Esophagus squamous epithelium (tissue), 5 donors: Measurements from ENCODE around the gene CNTD1. TPM values are rescaled to one million over a fixed set of nuclear protein-coding genes. Genes with fewer than 3 reads are reported as not detected.
"Not testable (repeated sequence)": the region's sequence is repeated elsewhere in the genome, so short reads cannot be mapped to it uniquely, and the experiment has no call there.

Source experiments
- DNase-seq: peaks from one replicate; lab custom pipeline; 2025; lab: John Stamatoyannopoulos, UW
- H3K27ac ChIP-seq, 4 donors: fragments of 200-600 bp; sonication (generic); one replicate each; pipeline ENCODE4 v1.5.1; 2016 to 2019; ENCODE audit warnings: mild to moderate bottlenecking in 1 of 4
- H3K27me3 ChIP-seq, 4 donors: fragments of 200-600 bp; sonication (generic); 1 replicate in 3 of 4; 2 replicates in 1 of 4; pipeline versions ENCODE4 v1.5.1 to v1.6.0; 2017 to 2021; ENCODE audit warnings: antibody characterized with exemption in 1 of 4
- H3K36me3 ChIP-seq, 3 donors: fragments of 200-600 bp; sonication (generic); one replicate each; pipeline ENCODE4 v1.5.1; 2016 to 2019
- H3K4me1 ChIP-seq, 3 donors: fragments of 200-600 bp; sonication (generic); one replicate each; pipeline ENCODE4 v1.5.1; 2017 to 2019
- H3K4me3 ChIP-seq, 4 donors: fragments of 200-600 bp; sonication (generic); 1 replicate in 3 of 4; 2 replicates in 1 of 4; pipeline ENCODE4 v1.5.1; 2016 to 2019; ENCODE audit warnings: mild to moderate bottlenecking in 2 of 4, moderate library complexity in 1 of 4
- H3K9me3 ChIP-seq, 3 donors: fragments of 200-600 bp; sonication (generic); one replicate each; pipeline ENCODE4 v1.5.1; 2016 to 2019
- POLR2A ChIP-seq, 4 donors: fragments of 450-650 bp; IDR thresholded peaks; one replicate each; pipeline ENCODE4 v1.6.1; 2017; ENCODE audit warnings: antibody characterized with exemption in 4 of 4, mild to moderate bottlenecking in 4 of 4, moderate library complexity in 3 of 4
- WGBS, 2 donors: methylation state at CpG; one replicate each; pipeline ENCODE4 v1.1.5; 2018; 5-methylcytosine and 5-hydroxymethylcytosine counted together
- intact Hi-C: fragments of 100-400 bp; cut with DNase I; formaldehyde crosslinking; loops from one replicate; pipeline ENCODE4 v1.15.0; 2022
- small RNA-seq, 4 donors: library from RNA; depleted of rRNA; stranded (forward); fragments of <200 nt; gene quantifications; one replicate each; pipeline ENCODE3, GENCODE V24; 2016
- total RNA-seq, 4 donors: library from RNA; depleted of rRNA; stranded (reverse); fragments of >200 nt; gene quantifications; one replicate each; pipeline ENCODE4 v1.1.0, GENCODE V29; 2016
- TF ChIP-seq, protein P1 (sequence below), 6 experiments: fragments of 450-650 bp in 4 of 6; fragments of 200-600 bp in 2 of 6; sonication (generic) in 2 of 6; IDR thresholded peaks; one replicate each; pipeline ENCODE4 v1.5.1; 2016 to 2019; ENCODE audit warnings: antibody characterized with exemption in 6 of 6, mild to moderate bottlenecking in 4 of 6, moderate library complexity in 4 of 6
- donor health status: DM: yes; HTN: yes; CAD: no.

The CNTD1 gene
- total RNA-seq, 4 donors from 2014 or later, result not detected

DNA sequence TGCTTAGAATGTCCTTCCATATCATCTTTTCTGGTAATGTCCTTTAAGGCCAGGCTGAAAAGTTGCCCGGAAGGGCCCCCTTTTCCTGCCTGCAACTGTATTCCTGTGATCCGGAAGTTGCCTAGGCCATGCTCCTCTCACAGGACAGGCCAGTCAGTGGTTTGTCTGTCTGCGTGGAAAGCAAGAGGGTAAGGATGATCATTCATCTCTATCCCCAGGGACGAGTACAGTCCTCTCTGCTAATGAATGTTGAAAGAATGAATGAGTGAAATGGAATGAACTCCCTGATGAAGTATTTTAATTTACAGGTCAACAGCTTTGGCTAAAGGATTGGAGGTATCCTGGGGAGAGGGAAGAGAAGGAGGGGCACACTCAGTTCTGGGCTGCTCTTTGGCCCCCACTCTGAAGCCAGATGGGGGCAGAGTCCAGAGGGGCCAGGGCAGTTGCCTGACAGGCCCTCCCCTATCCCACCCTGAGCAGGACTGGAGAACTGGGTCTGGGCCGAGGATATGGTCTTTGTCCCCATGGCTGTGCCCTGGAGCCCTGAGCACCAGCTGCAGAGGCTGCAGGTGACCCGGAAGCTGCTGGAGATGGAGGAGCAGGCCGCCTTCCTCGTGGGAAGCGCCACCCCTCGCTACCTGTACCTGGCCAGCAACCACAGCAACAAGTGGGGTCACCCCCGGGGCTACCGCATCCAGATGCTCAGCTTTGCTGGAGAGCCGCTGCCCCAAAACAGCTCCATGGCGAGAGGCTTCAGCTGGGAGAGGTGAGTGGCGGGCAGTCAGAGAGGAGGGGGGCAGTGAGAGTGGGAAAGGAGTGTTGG is 55.5 kb downstream of the CNTD1 start:
- Histone ChIP-seq H3K27me3 (no peaks in the 10 kb centered on the region), H3K4me3 (peak overlapping the region; percentile 11 to 67 (median 44)), H3K4me1 (peaks cover 5 to 62% (median 10%) of the 10 kb centered on the region in 3 donors), H3K27ac (peak overlapping the region; percentile 15 to 90 (median 84)), H3K36me3 (no peaks in the 10 kb centered on the region), H3K9me3 (no peaks in the 10 kb centered on the region)
- intact Hi-C loops, result no loop called here
- DNase-seq, result no peak
- TF ChIP-seq, protein P1, sequence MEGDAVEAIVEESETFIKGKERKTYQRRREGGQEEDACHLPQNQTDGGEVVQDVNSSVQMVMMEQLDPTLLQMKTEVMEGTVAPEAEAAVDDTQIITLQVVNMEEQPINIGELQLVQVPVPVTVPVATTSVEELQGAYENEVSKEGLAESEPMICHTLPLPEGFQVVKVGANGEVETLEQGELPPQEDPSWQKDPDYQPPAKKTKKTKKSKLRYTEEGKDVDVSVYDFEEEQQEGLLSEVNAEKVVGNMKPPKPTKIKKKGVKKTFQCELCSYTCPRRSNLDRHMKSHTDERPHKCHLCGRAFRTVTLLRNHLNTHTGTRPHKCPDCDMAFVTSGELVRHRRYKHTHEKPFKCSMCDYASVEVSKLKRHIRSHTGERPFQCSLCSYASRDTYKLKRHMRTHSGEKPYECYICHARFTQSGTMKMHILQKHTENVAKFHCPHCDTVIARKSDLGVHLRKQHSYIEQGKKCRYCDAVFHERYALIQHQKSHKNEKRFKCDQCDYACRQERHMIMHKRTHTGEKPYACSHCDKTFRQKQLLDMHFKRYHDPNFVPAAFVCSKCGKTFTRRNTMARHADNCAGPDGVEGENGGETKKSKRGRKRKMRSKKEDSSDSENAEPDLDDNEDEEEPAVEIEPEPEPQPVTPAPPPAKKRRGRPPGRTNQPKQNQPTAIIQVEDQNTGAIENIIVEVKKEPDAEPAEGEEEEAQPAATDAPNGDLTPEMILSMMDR (IDR thresholded peaks at IDR 0.05), result no peak
- TF ChIP-seq POLR2A (IDR thresholded peaks at IDR 0.05), result no peak
- WGBS, 2 donors, result 63 to 70% methylated on average over 9 to 10 of the region's 15 CpGs

DNA sequence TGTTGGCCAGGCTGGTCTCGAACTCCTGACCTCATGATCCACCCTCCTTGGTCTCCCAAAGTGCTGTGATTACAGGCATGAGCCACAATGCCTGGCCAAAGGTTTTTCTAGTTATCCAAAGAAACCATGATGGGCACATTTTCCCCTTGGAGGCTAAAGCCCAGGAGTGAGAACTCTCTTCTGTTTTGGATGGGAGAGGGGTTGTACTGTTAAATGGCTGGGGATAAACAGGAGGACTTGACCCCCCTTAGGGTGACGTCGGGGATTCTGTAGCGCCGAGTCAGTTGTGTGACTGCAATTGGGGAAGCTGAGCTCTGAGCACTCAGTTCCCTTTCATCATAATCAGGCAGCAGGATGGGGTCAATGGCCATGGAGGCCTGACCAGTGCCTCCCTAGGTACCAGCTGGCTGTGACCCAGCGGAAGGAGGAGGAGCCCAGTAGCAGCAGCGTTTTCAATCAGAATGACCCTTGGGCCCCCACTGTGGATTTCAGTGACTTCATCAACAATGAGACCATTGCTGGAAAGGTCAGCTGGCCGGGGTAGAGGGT is 56.5 kb downstream of the CNTD1 start:
- peaks cover 5 to 53% (median 7%) of the 10 kb centered on the region in 3 donors for H3K4me1 ChIP-seq
- H3K36me3 ChIP-seq, result no peaks in the 10 kb centered on the region
- TF ChIP-seq POLR2A (IDR thresholded peaks at IDR 0.05), result no peak
- TF ChIP-seq, protein P1 (IDR thresholded peaks at IDR 0.05), result no peak
- WGBS, 2 donors, result 67 to 79% methylated on average over 3 to 6 of the region's 8 CpGs
- no peaks in the 10 kb centered on the region for H3K9me3 ChIP-seq
- no peak for DNase-seq
- H3K27ac ChIP-seq, result peak overlapping the region in 3 of 4 donors; percentile 61 to 86 (median 81)
- intact Hi-C loops, result no loop called here
- no peaks in the 10 kb centered on the region for H3K27me3 ChIP-seq
- peak overlapping the region in 3 of 4 donors; percentile 26 to 46 (median 42) for H3K4me3 ChIP-seq

DNA sequence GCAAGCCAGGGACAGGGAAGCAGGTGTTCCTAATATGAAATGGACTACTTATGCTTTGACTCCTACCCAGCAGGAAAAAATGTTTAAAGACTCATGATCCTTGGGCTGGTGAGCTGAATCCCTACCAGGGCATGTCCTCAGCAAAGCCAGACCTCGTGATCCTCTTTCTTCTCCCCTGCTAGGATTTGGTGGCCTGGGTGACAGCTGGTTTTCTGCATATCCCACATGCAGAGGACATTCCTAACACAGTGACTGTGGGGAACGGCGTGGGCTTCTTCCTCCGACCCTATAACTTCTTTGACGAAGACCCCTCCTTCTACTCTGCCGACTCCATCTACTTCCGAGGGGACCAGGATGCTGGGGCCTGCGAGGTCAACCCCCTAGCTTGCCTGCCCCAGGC is 57.4 kb downstream of the CNTD1 start:
- H3K27me3 ChIP-seq, DNase-seq, H3K9me3 ChIP-seq, H3K4me3 ChIP-seq, H3K36me3 ChIP-seq, intact Hi-C loops: not testable (repeated sequence)
- Histone ChIP-seq H3K4me1 (peaks cover 0 to 43% (median 0%) of the 10 kb centered on the region in 3 donors), H3K27ac (peak overlapping the region in 2 of 4 donors; percentile 81 to 86)
- 64 to 75% methylated on average over 8 of the region's 8 CpGs for WGBS, 2 donors

DNA sequence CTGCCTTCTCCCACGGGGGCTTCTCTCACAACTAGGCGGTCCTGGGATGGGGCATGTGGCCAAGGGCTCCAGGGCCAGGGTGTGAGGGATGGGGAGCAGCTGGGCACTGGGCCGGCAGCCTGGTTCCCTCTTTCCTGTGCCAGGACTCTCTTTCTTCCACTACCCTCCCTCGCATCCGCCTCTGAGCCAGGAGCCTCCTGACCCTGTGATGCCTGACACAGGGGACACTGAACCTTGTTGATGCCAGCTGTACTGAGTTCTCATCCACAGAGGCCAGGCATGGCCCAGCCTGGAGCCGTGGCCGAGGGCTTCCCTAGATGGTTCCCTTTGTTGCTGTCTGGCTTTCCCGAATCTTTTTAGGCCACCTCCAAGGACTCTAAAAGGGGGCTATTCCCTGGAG is 57.9 kb downstream of the CNTD1 start:
- H3K27me3 ChIP-seq, H3K9me3 ChIP-seq, H3K4me3 ChIP-seq, H3K36me3 ChIP-seq, intact Hi-C loops, DNase-seq: not testable (repeated sequence)
- WGBS, 2 donors, result 68 to 77% methylated on average over 6 of the region's 8 CpGs
- Histone ChIP-seq H3K4me1 (peaks cover 0 to 41% (median 0%) of the 10 kb centered on the region in 3 donors), H3K27ac (peak overlapping the region in 3 of 4 donors; percentile 20 to 86 (median 61))

DNA sequence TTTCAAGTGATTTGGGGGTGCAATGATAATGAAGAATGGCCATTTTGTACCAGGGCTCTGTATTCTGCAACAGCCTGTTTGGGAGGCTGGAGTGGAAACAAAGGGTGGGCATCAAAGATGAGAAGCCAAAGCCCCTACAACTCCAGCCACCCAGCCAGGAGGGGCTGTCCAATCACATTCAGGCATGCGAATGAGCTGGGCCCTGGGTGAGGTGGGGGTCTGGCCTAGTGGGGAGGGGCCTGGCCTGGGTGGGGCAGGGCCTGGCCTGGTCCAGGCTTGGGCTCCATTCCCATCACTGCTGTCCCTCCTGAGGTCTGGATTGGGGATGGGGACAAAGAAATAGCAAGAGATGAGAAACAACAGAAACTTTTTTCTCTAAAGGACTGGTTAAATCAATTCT is 58.7 kb downstream of the CNTD1 start:
- Histone ChIP-seq H3K27ac (peak overlapping the region in 2 of 4 donors; percentile 20 to 29), H3K36me3 (no peaks in the 10 kb centered on the region), H3K27me3 (no peaks in the 10 kb centered on the region), H3K9me3 (no peaks in the 10 kb centered on the region), H3K4me1 (peaks cover 0 to 41% (median 0%) of the 10 kb centered on the region in 3 donors), H3K4me3 (no peak overlapping the region)
- no peak for DNase-seq
- intact Hi-C loops, result no loop called here
- WGBS, 2 donors, result no CpG with 5 or more reads among the region's 1 CpG
- TF ChIP-seq, protein P1 (IDR thresholded peaks at IDR 0.05), result no peak
- no peak for TF ChIP-seq POLR2A (IDR thresholded peaks at IDR 0.05)

Small RNA genes within 50 kb of the gene (small RNA-seq; reads per million reads assigned to genes)
- gene HMGN2P15, result 0 reads per million in 4 donors
- 0 reads per million in 4 donors for gene MIR6781

Other genes starting within 250 kb of the CNTD1 start
- 10 to 100 TPM in 1 of 4 donors, 1 to 10 TPM in 3; 3.0 to 11.8 (median 6.6) TPM for gene HSD17B1, start 245.9 kb upstream of the CNTD1 start, total RNA-seq
- 10 to 100 TPM; 34.1 to 52.2 (median 46.5) TPM for gene COASY, start 236.7 kb upstream of the CNTD1 start, total RNA-seq
- gene MLX, start 231.8 kb upstream of the CNTD1 start, total RNA-seq, result 10 to 100 TPM; 34.0 to 47.9 (median 39.9) TPM
- 1 to 10 TPM in 3 of 4 donors, under 1 TPM in 1; 0.61 to 4.8 (median 2.8) TPM for gene PSMC3IP, start 221.1 kb upstream of the CNTD1 start, total RNA-seq
- 10 to 100 TPM; 35.7 to 59.6 (median 53.0) TPM for gene RETREG3, start 189.5 kb upstream of the CNTD1 start, total RNA-seq
- 10 to 100 TPM; 22.3 to 61.9 (median 46.5) TPM for gene TUBG1, start 189.2 kb upstream of the CNTD1 start, total RNA-seq
- gene TUBG2, start 139.6 kb upstream of the CNTD1 start, total RNA-seq, result 10 to 100 TPM in 1 of 4 donors, 1 to 10 TPM in 3; 7.1 to 14.5 (median 8.8) TPM
- gene PLEKHH3, start 121.9 kb upstream of the CNTD1 start, total RNA-seq, result 10 to 100 TPM; 41.0 to 55.8 (median 55.1) TPM
- under 1 TPM in 1 of 4 donors, not detected in 3; 0.76 TPM for gene CCR10, start 117.0 kb upstream of the CNTD1 start, total RNA-seq
- under 1 TPM; 0.15 to 0.88 (median 0.43) TPM for gene CNTNAP1, start 116.3 kb upstream of the CNTD1 start, total RNA-seq
- 10 to 100 TPM; 13.4 to 49.2 (median 22.0) TPM for gene EZH1, start 53.8 kb upstream of the CNTD1 start, total RNA-seq
- 10 to 100 TPM in 2 of 4 donors, 1 to 10 TPM in 1, not detected in 1; 4.7 to 23.3 (median 11.8) TPM for gene RAMP2, start 37.6 kb upstream of the CNTD1 start, total RNA-seq
- 10 to 100 TPM; 78.6 to 93.6 (median 83.0) TPM for gene VPS25, start 25.4 kb upstream of the CNTD1 start, total RNA-seq
- 10 to 100 TPM in 1 of 4 donors, 1 to 10 TPM in 1, under 1 TPM in 2; 0.40 to 14.7 (median 3.9) TPM for gene WNK4, start 18.3 kb upstream of the CNTD1 start, total RNA-seq
- 100 to 1,000 TPM in 1 of 4 donors, 10 to 100 TPM in 3; 76.4 to 101 (median 94.8) TPM for gene COA3, start 157 bp upstream of the CNTD1 start, total RNA-seq
- 100 to 1,000 TPM in 1 of 4 donors, 10 to 100 TPM in 3; 81.5 to 100 (median 84.5) TPM for gene BECN1, start 25.4 kb downstream of the CNTD1 start, total RNA-seq
- 100 to 1,000 TPM in 1 of 4 donors, 10 to 100 TPM in 3; 91.0 to 121 (median 93.7) TPM for gene PSME3, start 34.5 kb downstream of the CNTD1 start, total RNA-seq
- gene AOC2, start 45.7 kb downstream of the CNTD1 start, total RNA-seq, result 1 to 10 TPM in 2 of 4 donors, under 1 TPM in 2; 0.61 to 2.1 (median 1.2) TPM
- 10 to 100 TPM in 1 of 4 donors, 1 to 10 TPM in 3; 3.3 to 24.0 (median 6.6) TPM for gene AOC3, start 52.3 kb downstream of the CNTD1 start, total RNA-seq
- gene G6PC1, start 101.9 kb downstream of the CNTD1 start, total RNA-seq, result not detected
- gene AARSD1, start 165.6 kb downstream of the CNTD1 start, total RNA-seq, result 10 to 100 TPM; 14.2 to 25.9 (median 22.6) TPM
- gene PTGES3L, start 181.2 kb downstream of the CNTD1 start, total RNA-seq, result 1 to 10 TPM in 1 of 4 donors, under 1 TPM in 1, not detected in 2; 0.27 to 1.1 TPM
- 1 to 10 TPM; 7.4 to 9.8 (median 8.5) TPM for gene RUNDC1, start 181.7 kb downstream of the CNTD1 start, total RNA-seq
- 1,000 to 10,000 TPM in 3 of 4 donors, 100 to 1,000 TPM in 1; 775 to 1,810 (median 1,289) TPM for gene RPL27, start 199.6 kb downstream of the CNTD1 start, total RNA-seq
- 10 to 100 TPM in 3 of 4 donors, 1 to 10 TPM in 1; 5.9 to 24.4 (median 13.6) TPM for gene IFI35, start 207.9 kb downstream of the CNTD1 start, total RNA-seq
- 100 to 1,000 TPM in 3 of 4 donors, 10 to 100 TPM in 1; 50.5 to 154 (median 110) TPM for gene VAT1, start 223.5 kb downstream of the CNTD1 start, total RNA-seq
- under 1 TPM in 3 of 4 donors, not detected in 1; 0.30 to 0.76 (median 0.53) TPM for gene RND2, start 226.4 kb downstream of the CNTD1 start, total RNA-seq